ENCODE results near the gene TCEAL7. TPM values are rescaled to one million over a fixed set of nuclear protein-coding genes. Genes with fewer than 3 reads are reported as not detected.

The TCEAL7 gene, protein sequence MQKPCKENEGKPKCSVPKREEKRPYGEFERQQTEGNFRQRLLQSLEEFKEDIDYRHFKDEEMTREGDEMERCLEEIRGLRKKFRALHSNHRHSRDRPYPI
- total RNA-seq = 21.3 and 23.6 TPM in 2 replicates

GRCh38 chrX:103329991-103330390 lies at the start of gene TCEAL7:
Gene TCEAL7 (plus strand): TSS chrX:103330239. CDS start chrX:103331404, 1,165 bp downstream.

DNA sequence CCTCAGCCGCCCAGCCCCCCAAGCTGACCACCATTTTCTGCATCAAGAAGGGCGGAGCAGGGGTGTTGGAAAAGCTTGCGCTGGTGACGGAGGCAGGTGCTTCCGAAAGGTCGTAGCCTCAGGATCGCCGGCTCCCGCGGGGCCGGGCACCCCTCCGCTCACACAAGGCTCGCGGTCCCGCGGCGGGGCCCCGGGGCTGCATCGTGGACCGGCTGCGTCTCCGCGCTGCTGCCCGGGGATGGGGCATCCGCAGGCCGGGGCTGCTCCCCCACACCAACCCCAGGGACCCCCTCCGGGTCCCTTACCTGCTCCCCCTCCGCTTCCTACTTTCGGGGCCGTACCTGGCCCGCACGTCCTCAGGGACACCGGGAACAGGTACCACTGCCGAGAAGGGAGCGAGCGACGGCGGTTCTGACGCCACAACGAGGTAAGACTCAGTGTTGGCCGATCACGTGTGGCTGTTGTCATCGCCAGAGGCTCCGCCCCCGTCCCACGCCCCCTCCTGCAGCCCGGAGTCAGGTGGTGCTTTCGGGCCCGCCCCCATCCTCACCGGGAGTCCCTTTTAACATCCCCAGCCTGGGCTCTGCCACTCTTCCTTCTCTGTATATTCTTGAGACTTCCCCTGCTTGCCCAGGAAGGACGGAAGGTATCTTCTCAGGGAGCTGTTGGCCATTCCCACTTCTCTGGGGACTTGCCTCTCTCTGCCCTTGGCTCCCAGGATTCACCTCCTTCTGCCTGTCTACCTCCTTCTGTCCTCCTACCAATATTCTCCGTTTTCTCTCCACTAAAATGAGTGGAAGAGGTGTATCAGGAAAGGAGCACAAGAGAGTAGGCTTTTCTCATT lies 19.3 kb upstream of the TCEAL7 start, which contains the start of gene BEX2:
Gene BEX2, minus strand, starts transcription at position 436 of the 844 bp plus-strand sequence. CDS start 1,014 bp downstream, outside the sequence.

GRCh38 chrX:103356130-103356798 lies 26.2 kb downstream of the TCEAL7 start, which contains the start of gene TCEAL9:
Gene TCEAL9 (plus strand): TSS chrX:103356506. CDS start chrX:103357685, 1,179 bp downstream.

GRCh38 chrX:103376118-103376978 lies 46.3 kb downstream of the TCEAL7 start, which contains the start of gene BEX3:
Gene BEX3 (plus strand): TSS chrX:103376538. CDS start chrX:103377522, 984 bp downstream.

Small RNA genes lying within 50 kb of the gene (small RNA-seq; reads per million reads assigned to genes)
- not detected for gene Z92846.1

Other genes with a start within 250 kb of the TCEAL7 start
- not detected in 2 replicates for gene NXF3, start 237.1 kb upstream of the TCEAL7 start, total RNA-seq
- gene BEX4, start 115.1 kb upstream of the TCEAL7 start, total RNA-seq = 20.9 and 22.2 TPM in 2 replicates
- 78.7 and 103 TPM in 2 replicates for gene TCEAL8, start 75.1 kb upstream of the TCEAL7 start, total RNA-seq
- gene TCEAL5, start 53.5 kb upstream of the TCEAL7 start, total RNA-seq = not detected in 2 replicates
- 0.73 and 0.97 TPM in 2 replicates for gene BEX2, start 19.2 kb upstream of the TCEAL7 start, total RNA-seq
- 56.1 and 65.6 TPM in 2 replicates for gene TCEAL9, start 26.3 kb downstream of the TCEAL7 start, total RNA-seq
- gene BEX3, start 46.3 kb downstream of the TCEAL7 start, total RNA-seq = 110 and 139 TPM in 2 replicates
- gene RAB40A, start 189.2 kb downstream of the TCEAL7 start, total RNA-seq = 0.12 and 0.32 TPM in 2 replicates